CD4-positive, alpha-beta T cell treated with Interleukin-2 at 100 ng/mL for 4 hours (primary cell): ENCODE results near the gene MLH3.
"Not testable (repeated sequence)": the region's sequence is repeated elsewhere in the genome, so short reads cannot be mapped to it uniquely, and the experiment has no call there.

Experiments used
- DNase-seq: peaks from one replicate; pipeline ENCODE4 v3.0.0-alpha.2; 2020; ENCODE audit warnings: low spot score

MLH3 gene

GRCh38 chr14:75025876-75026275, 25.4 kb downstream of the MLH3 start:
- no peak for DNase-seq

DNA sequence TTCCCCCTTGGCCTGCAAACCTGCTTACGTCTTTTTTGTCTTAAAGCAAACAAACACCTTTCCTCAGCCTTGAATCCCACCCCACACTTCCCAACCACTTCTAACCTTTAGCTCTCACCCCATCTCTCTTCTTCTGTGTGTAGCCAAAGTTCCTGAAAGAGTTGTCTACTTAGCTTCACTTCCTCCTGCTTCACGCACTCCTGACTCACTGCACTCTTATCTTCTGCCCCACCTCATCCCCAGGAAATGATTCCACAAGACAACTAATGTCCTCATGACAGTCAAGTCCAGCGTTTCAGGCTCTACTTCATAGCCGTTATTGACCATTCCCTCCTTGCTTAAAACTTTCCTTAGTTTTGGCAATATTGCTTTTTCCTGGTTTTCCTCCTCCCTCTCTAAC, 26.2 kb downstream of the MLH3 start:
- DNase-seq, result no peak

DNA sequence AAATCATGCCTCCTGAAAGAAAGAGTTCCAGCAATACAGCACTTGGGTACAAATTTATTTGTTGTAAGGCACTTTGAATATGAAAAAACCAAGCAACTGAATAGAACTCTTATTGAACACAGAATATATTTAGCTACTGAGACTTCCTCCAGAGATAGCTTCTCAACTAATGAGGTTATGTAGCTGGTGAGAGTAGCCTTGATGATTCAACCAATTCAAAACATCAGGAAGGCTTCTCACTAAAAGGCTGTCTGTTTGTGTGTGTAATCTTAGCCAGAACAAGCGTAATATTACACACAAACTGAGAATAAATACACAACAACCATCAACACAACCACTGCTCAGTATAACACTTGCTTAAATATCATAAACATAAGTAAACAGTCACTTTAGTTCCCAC, 28.2 kb downstream of the MLH3 start:
- DNase-seq, result no peak

DNA sequence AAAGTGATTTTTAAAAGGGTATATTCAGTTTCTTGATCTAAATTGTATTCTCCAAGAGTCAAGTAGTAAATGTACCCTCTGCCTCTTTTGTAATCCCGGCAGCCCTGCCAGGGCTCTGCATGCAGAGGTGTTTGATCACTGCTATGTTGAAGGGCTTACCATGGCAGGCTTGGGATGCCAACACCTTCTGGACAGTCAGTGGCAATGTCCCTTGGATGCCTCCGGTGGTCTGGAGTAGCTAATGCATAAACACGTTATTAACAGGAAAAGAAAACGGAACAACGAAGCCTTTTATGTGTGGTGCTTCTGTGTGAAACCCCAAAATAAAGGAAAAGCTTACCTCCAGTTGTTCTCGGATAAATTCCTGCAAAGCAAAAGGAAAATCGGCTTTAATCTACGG, 28.6 kb downstream of the MLH3 start:
- DNase-seq, result no peak

DNA sequence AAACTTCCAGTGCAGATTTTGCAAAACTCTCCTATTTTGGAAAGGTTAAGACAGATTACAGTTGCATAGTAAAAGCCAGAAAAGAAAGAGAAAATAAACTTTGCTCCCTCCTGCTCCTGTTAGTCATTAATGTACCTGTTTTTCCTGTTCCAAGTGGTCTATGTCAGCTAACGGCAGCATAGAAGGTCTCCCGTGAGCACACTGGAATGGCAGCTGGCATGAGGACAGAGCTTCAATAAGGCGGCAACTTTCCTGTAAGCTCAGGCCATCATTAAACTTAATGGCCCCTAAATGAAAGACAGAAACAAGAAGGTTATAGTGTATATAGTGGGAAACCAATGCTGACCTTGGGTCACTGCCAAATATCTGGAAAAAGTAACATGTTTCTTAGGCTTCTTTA, 32.6 kb downstream of the MLH3 start:
- no peak for DNase-seq

DNA sequence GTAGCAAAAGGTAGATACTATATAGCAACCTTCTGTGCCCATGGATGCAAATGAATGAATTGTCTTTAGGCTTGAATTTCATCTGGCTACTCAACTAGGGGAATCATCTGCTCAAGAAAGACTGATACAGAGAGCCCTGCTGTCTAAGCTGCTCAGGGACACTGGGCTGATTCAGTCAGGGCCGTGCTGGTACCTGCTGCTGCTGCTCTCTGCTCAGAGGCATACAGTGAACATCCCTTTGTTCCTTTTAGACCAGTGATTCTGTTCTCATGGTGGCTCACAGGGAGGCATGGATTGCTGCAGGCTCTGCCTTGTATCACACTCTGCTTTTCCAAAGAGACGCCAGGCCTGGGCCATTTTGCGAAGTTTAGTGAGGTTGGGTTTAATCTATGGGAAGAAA, 34.5 kb downstream of the MLH3 start:
- no peak for DNase-seq

DNA sequence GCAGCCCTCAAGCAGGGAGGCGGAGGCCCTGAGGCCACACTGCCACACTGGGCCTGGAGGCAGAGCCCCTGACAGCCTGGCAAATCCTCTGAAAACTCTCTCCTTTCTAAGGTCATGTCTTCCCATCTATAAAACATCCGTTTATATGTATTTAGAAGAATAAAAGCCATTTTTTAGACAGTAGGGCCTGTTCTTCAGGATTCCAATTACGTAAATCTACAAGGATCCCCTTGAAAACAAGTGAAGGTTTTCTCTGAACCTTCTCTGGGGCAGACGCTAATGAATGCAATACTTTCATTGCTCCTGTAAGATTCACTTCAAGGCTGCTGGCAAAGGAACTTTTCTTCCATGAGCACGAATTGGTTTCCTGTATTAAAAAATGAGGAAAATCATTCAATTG, 35.8 kb downstream of the MLH3 start:
- DNase-seq, result no peak

DNA sequence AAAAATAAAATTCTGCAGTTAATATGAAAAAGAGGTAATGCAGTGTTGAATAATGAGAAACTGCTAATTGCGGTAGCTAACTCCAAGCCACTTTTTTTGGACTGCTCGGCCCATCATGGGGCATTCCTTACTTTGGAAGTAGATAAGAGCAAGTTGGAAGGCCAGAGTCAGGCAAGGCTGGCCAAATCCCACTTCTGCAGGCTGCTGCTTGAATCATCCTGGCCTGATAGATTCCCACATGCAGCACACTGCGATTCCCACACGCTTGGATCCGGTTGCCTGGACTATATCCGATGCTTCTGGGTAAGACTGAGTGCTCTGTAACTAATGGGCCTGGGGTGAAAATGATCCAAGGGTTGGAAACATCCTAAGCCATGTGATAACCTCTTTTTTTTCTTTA, 38.0 kb downstream of the MLH3 start:
- DNase-seq, result no peak

GRCh38 chr14:75011356-75011994, 39.8 kb downstream of the MLH3 start:
- DNase-seq, result peak; percentile 17

DNA sequence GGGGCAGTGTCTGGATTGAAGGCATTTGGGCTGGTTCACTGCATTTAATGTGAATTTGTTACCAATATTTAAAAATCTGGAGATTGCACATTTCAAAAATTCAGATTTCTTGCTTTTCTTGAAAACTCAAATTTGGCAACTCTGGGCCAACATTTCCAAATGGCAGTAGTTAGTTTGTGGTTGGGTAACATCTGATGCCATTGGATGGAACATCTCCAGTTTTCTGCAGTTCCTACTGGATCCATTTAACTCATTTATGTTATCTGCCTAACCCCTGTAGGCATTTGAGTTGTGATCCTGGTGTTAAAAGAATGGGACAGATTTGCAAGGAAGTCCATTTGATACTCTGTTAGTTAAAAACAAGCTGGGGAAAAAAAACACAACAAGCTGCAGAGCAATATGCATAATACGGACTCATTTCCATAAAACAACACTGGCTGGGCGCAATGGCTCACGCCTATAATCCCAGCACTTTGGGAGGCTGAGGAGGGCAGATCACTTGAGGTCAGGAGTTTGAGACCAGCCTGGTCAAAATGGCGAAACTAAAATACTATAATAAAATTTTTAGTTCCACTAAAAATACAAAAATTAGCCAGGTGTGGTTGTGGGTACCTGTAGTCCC, 40.7 kb downstream of the MLH3 start:
- no peak for DNase-seq

DNA sequence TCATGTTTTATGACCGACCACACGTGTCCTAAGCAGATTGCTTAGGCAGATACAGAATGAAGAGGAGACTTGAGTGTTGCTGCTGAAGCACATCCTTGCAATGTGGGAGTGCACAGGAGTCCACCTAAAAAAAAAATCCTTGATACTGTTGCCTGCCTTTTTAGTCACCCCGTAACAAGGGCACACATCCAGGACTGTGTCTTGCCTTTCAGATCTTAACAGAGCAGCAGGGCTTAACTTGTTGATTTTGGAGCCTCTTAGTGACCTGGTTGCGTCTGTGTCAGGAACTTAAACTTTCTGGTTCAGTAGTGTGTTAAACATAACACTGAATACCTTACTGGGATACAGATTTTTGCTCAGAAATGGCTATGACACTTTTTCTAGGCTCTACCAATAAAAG, 42.1 kb downstream of the MLH3 start:
- DNase-seq, result no peak

- no peak for DNase-seq
Observed at GRCh38 chr14:75005357-75005756, 45.9 kb downstream of the MLH3 start.

GRCh38 chr14:75003250-75004027, 47.8 kb downstream of the MLH3 start:
- no peak for DNase-seq

GRCh38 chr14:75002392-75003249, 48.6 kb downstream of the MLH3 start, which contains the start of gene EIF2B2:
EIF2B2 (plus strand) TSS chr14:75002921; CDS start chr14:75002991, 70 bp downstream.
- peak; percentile 99 for DNase-seq

GRCh38 chr14:75001899-75002298, 49.4 kb downstream of the MLH3 start:
- DNase-seq, result no peak

- DNase-seq, result no peak
Observed at GRCh38 chr14:75001261-75001660, 50.0 kb downstream of the MLH3 start.

DNA sequence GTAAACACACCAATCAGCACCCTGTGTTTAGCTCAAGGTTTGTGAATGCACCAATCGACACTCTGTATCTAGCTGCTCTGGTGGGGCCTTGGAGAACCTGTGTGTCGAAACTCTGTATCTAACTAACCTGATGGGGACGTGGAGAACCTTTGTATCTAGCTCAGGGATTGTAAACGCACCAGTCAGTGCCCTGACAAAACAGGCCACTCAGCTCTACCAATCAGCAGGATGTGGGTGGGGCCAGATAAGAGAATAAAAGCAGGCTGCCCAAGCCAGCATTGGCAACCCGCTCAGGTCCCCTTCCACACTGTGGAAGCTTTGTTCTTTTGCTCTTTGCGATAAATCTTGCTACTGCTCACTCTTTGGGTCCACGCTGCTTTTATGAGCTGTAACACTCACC, 55.5 kb downstream of the MLH3 start:
- not testable (repeated sequence) for DNase-seq

DNA sequence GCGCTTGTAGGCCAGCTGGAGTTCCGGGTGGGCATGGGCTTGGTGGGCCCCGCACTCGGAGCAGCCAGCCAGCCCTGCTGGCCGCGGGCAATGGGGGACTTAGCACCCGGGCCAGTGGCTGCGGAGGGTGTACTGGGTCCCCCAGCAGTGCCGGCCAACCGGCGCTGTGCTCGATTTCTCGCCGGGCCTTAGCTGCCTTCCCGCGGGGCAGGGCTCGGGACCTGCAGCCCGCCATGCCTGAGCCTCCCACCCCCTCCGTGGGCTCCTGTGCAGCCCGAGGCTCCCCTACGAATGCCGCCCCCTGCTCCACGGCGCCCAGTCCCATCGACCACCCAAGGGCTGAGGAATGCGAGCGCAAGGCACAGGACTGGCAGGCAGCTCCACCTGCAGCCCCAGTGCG, 57.1 kb downstream of the MLH3 start:
- not testable (repeated sequence) for DNase-seq

DNA sequence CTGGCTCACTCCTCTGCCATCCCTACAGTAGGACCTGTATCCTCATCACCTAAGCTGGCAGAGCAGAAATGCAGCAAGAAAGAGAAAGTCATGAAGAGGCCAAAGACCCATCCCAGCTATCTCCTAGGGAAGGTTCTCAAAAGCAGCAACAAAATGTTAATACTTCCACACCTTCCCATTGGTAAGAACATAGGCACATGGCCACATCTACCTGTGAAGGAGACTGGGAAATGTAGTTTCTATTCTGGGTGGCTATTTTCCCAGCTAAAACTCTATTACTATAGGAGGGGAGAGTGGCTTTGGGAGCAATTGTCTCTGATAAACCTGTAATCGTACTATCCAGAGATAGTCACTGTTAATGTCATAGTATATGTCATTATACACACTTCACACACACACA, 62.3 kb downstream of the MLH3 start:
- DNase-seq, result no peak

DNA sequence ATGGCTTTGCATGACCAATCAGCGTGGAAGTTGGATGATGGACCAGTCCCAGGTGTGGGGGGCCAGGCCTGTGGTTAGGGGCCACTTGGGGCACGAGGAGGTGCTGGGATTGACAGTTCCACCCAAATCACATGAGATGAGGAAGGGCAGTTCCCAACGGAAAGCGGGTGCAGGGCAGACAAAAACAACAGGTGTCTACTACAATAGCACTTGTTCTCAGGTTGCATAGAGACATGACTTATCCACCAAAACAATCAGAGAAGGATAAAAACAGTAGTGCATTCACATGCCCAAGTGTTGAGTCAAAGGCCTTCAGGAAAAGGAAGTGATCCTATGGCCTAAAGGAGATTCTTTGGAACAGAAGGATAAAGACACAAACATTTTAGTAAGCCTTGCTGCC, 63.1 kb downstream of the MLH3 start:
- DNase-seq, result no peak

- DNase-seq, result no peak
Observed at GRCh38 chr14:74985806-74986205, 65.5 kb downstream of the MLH3 start.

GRCh38 chr14:74985028-74985310, 66.3 kb downstream of the MLH3 start:
- no peak for DNase-seq
